Activated T-cell treated with anti-CD3 and anti-CD28 coated beads, Interleukin-2, amount 50 U/mL, for 1 hour (primary cell): Measurements from ENCODE around the gene CNST.
A peak's percentile ranks its signal among the peaks of the same experiment; 100 is the strongest.
"Not testable (repeated sequence)": the region's sequence is repeated elsewhere in the genome, so short reads cannot be mapped to it uniquely, and the experiment has no call there.

Experiments used
- DNase-seq: peaks from one replicate; pipeline ENCODE4 v3.0.0-alpha.2; 2020

Gene CNST

DNA sequence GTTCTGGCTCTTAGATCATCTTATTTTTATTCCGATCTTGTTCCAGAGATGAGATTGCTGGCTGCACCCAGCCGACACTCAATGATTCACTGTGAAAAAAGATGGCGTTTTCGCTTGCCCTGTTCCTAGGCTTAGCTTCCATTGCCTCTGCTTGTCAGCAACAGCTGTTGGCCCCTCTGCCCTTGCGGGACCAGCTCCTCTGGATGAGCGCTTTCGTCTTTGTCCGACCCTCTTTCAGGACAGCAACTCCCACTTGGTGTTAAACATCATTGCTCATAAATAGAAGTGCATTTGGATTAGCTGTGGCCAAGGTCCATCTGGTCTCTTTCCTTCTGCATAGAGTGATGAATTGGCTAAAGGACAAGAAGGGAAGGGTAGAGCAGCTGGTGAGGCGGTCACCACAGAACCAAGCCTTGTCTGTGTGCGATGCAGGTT is 114.5 kb downstream of the CNST start:
- DNase-seq, result no peak

DNA sequence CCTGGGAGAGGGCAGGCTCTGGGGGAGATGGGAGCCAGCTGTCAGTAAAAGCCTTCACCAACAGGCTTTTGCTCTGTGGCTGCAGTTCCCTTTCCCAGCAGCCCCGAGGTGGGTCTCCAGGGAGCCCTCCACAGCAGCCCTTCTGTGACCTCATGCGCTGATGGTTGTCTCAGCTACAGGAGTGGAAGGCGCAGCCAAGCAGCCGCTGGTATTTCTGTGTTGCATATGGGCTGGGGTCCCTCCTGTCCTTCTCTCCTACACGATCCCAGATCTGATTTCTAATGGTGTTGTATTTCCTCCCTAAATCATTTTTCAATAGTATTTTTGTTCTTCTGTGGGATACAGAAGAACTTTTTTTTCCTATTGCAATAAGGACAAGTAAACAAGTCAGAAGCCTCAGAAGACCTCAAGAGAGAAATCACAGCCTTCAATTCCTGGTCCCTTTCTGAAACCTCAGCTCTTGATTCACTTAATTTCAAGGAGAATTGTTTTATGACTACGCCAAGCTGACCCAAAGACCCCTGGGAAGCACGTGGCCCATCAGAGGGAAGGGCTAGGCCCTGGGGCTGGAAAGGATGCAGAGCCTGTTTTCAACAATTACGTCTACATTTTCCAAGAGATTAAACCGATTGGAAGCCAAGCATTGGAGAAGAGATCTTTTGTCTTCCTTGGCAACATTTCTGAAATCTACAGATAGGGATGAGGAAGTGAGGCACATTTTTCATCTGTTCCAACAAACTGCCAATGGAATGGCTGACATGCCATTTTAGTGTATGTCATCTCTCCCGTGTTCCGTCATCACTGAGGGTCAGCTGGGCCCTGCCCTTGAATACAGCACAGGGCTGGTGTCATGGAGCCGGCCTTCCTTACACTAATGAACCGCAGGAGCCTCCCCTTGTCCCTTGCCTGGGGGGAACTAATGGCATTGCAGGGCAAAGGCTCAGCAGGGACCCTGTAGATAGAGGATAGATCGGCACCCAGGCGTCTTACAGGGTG is 115.9 kb downstream of the CNST start:
- no peak for DNase-seq

DNA sequence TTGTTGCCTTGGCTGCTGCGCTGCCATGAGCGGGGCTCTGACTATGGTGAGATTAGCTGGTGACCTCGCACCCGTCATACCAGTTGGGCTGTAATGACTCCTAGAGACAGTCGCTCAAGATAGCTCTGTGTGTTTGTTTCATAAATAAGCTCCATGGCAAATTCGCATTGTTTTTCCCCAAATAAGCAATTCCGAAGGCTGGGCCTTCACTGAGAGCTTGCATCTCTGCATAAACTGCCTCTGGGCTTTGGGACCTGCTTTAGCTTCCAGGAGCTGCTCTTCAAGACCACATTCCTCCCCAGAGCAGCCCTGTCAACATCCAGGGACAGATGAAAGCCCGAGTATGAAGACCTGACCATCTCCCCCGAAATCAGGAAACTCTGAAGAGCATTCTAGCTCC is 117.3 kb downstream of the CNST start:
- no peak for DNase-seq

DNA sequence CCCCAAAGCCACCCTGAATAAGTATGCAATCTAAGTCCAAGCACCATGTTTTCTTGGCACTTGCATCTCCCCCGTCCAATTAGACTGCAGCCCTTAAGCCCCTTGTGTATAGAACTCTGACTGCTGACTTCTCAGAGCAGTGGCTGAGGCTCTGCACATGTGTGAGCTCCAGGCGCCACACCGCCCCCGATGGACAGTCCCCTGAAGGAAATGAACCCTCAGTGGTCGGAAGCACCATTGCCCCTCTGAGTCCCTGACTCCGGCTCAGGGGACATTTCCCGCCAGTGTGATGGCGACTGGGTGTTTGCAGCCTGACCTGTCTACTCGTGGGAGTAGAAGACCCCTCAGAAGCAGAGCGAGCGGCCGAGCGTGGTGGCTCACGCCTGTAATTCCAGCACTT is 120.7 kb downstream of the CNST start:
- DNase-seq, result no peak

DNA sequence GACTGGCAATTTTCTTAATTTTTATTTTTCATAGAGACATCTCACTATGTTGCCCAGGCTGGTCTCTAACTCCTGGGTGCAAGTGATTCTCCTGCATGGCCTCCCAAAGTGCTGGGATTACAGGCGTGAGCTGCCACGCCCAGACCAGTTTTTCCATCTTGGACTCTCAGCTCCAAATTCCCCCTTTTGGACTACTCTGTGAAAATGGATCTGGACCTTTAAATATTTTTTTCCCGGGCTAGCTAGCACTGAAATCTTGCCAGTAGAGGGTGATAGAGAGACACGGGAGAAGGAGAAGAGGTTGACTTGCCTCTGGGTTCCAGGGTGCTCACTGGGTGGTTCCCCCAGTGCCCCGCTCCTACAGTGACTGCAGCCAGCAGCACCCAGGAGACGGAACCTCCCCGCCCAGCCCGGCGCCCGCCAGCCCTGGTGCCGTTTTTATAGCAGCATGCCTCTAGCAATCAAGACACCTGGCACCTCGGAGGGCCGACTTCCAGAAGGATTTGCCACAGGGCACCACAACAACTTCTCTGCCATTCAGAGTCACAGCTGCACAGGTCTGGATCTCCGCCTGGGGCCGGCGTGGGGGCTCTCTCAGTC is 123.3 kb downstream of the CNST start:
- DNase-seq, result peak; percentile 30

DNA sequence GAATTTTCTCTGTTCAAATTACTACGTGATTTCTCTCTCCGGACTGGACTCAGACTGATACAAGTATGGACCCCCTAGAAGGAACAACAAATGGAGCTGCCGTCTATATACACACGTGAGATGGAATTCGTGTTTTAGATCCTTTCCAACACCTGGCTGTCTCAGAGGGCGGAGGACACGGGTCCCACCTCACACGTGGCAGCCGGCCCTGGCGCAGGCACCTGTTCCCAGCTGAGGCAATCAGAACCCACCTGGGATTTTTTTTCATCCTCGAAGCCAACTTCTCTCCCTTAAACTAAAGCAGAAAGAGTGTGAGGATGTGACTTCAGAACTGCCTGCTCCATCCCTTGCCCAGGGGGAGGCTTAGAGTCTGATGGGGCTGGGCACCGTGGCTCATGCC is 123.8 kb downstream of the CNST start:
- DNase-seq, result no peak

DNA sequence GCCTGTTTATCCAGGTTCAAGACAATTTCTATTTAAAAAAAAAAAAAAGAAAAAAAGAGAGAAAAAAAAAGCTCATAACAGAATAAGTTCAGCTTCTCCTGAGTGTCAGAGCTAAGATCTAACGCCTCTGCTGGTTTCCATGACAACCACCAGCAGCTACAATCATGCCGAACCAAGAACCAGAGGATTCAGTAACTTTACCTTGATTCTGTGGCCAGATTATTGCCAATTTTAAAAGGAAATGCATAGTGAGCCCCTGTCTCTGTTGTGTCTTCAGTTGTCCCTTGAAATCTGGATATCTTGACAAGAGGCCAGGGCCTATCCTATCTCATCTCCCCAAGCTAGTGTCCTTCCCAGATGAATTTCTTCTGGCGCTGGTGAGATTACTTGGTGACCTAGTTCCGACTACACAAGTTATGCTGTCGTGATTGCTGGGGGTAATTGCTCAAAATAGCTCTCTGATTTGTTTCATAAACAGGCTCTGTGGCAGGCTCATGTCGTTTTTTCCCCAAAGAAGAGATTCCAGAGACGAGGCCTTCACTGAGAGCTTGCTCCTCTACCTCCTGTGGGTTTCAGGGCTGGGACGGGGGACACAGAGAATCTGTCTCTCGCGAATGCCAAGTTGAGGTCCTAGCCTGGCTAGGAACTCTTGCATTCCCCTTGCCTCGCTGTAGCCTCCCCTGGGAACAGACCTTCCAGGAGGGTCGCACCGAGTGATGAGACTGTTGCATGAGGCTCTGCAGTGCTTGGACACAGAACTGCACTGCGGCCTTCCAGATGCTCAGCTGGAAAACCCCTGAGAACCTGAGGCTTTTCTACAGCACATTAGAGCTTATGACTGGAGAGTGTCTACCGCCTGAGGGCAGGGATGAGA is 125.6 kb downstream of the CNST start:
- DNase-seq, result no peak

DNA sequence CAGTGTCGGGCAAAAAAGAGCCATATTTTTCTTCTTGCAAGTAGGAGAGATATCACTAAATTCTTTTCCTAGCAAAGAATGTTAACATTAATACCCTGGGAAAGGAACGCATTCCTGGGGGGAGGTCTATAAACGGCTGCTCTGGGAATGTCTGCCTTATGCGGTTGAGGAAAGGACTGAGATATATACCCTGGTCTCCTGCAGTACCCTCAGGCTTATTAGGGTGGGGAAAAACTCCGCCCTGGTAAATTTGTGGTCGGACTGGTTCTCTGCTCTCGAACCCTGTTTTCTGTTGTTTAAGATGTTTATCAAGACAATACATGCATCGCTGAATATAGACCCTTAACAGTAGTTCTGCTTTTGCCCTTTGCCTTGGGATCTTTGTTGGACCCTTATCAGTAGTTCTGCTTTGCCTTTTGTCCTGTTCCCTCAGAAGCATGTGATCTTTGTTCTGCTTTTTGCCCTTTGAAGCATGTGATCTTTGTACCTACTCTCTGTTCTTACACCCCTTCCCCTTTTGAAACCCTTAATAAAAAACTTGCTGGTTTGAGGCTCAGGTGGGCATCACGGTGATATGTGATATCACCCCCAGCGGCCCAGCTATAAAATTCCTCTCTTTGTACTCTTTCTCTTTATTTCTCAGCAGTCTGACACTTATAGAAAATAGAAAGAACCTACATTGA is 128.1 kb downstream of the CNST start:
- not testable (repeated sequence) for DNase-seq

DNA sequence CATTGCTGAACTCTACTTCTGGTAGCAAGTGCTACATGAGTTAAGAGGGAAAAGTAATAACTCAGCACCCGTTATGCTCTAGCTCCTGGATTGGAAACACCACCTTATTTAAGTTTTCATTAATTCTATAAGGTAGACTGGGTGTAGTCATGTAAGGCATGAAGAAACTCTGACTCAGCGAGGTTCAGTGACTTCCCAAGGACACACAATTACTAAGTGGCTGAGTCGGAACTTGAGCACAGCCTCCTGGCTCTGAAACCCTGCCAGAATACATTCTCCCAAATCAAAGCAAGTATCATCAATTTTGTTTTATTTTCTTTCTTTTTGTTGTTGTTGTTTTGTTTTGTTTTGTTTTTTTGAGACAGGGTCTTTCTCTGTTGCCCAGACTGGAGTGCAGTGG is 128.9 kb downstream of the CNST start:
- DNase-seq, result no peak

DNA sequence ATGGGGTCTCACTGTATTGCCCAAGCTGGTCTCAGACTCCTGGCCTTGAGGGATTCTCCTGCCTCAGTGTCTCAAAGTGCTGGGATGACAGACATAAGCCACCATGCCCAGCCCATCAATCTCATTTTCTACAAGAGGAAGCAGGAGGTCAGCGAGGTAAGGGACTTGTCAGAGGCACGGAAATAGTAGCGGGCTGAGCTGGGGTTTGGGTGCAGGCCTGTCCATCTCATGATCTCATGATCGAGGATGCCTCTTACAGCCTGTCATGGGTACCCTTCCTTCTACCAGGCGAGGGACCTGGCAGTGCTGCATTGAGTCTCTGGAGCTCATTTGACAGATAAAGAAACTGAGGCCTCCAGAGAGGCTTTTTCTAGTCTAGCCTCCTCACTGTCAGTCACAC is 129.4 kb downstream of the CNST start:
- no peak for DNase-seq

DNA sequence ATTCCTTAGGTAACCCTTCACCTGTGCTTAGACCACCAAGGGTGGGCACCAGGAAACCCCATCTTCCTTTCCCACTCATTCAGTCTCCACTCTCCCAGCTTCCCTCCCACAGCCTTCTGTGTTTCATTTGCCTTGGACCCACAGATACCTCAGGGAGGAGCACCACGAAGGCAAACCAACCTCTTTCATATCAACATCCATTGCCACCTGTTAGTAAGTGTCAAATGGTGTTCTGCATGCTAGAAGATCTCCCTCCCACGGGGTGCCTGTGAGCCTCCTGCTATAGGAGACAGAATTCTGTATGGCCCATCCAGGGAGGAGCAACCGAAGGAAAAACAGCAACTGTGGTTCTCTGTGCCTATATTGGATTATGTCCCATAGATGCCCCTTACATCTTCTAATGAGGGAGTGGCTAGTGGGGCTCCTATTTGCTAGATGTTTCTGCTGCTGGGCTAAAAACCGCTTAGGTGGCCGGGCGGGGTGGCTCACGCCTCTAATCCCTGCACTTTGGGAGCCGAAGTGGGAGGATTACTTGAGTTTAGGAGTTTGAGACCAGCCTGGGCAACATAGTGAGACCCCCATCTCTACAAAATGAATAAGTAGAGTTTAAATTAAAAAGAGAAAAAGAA is 132.3 kb downstream of the CNST start:
- no peak for DNase-seq

DNA sequence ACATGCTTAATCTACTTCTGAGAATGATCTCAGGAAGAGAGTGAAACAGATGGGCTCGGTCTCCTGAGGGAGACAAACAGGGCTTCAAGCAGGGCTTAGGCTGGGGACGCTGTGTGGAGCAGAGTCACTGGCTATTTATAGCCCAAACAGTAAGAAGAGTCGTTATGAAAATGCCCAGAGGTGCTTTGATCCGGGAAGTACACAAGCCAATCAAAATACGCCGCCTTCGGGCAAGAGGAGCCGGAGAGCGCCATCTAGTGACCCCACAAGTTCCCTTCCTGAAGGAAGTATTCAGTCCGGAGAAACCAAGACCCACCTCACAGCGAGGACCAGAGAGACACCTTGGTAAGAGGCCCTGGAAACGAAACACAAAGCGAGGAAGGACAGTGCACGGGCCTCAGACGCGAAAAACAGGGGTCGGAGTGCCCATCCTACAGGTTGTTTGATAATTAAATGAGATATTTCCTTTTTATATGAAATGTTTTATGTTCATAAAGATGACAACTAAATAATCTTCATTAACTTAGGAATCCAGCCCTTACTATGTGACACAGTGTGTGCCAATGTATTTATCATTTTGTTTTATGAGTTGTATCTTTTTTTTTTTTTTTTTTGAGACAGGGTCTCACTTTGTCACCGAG is 133.0 kb downstream of the CNST start:
- peak; percentile 69 for DNase-seq

DNA sequence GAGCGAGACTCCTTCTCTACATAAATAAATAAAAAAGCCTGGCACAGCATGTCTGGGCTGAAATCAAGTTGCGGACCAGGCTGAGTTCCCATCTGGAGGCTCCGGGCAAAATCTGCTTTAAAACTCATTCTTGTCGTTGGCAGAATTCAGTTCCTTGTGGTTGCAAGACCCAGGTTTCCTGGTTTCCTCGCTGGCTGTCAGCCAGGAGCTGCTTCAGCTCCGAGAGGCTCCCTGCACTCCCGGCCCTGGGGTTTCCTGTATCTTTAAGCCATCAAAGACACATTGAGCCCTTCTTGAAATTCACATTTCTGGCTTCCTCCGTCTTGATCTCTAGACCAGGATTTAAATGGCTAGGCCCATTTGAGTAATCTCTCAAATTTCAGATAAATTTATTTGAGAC is 137.3 kb downstream of the CNST start:
- no peak for DNase-seq

DNA sequence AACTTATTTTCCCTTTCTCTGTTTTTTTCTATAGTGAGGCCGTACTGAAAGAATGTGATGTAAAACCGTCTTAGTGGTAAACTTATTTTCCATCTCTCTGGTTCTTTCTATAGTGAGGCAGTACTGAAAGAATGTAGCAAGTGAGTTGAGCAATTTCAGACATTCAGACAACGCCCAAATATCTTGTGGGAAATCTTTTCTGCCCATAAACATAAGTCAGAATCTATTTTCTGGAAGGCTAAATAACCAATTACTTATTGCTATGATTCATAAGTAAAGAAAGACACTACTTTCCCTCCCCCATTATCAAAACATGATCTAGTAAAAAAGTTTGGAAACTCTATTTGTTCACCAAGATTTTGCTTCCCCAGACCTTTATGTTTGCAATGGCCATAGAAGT is 139.1 kb downstream of the CNST start:
- no peak for DNase-seq

DNA sequence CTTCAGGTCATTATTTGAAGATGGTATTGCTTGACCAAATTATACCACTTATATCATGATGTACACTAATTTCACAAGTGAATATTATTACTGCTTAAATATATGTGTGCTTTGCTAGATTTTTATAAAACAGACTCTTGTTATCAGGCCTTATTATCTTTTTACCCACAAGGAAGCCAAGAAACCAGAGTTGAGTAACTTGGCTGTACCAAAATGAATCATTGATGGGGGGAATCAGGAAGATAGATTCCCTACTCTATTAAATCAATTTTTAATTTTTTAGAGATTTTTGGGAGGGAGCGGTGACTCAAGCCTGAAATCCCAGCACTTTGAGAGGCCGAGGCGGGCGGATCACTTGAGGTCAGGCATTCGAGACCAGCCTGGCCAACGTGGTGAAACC is 141.9 kb downstream of the CNST start:
- no peak for DNase-seq

DNA sequence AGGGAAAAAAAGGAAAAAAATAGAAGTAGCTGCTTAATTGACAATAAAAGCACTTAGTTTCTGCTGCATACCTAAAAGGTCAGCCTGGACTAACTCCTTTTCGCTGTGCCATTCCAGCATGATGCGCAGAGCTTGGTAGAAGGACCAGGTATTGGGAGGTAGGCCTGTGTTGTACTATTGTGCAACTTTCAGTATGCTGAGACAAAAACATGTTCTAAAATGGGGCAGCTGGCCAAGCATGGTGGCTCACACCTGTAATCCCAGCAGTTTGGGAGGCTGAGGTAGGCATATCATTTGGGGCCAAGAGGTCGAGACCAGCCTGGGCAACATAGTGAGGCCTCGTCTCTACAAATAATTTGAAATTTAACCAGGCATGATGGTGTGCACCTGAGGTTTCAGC is 142.9 kb downstream of the CNST start:
- DNase-seq, result no peak

DNA sequence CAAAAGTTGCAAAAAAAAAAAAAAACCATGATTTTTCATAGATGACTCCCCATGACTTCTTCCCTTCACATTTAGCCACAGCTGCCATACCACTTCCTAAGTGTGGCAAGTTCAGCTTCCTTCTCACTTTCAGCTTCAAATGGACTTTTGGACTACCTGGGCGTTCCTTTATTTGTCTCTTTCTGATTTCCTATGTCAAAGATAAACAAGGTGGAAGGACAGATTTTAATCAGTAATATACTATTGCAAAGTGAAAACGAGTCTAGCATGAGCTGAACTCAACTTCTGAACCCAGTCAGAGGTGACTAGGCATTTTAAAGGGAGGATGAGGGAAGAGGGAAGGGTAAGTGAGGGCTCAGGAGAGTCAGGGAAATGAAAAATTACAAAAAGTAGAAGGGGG is 143.6 kb downstream of the CNST start:
- no peak for DNase-seq

DNA sequence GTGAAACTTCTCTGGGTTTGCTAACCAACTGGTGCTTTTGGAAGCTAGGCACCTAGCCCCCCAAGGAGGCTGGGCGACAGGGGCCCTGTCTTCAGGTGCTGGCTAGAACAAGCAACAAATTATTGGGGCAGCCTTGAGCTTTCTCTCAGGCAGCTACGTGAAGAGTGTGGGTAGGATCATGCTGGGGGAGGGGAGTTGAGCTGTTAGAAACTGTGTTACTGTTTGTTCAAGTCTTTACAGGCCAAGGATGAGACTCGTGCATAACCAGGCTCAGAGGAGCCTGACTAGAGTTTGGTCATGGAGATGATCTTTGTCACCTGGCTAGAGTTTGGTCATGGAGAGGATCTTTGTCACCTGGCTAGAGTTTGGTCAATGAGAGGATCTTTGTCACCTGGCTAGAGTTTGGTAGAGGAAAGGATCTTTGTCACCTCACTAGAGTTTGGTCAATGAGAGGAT is 145.3 kb downstream of the CNST start:
- no peak for DNase-seq

DNA sequence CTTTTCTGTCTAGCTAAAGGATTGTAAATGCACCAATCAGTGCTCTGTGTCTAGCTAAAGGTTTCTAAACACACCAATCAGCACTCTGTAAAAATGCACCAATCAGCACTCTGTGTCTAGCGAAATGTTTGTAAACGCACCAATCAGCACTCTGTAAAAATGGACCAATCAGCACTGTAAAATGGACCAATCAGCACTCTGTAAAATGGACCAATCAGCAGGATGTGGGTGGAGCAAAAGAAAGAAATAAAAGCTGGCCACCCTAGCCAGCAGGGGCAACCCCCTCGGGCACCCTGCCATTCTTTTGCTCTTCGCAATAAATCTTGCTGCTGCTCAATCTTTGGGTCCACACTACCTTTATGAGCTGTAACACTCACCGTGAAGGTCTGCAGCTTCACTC is 146.2 kb downstream of the CNST start:
- not testable (repeated sequence) for DNase-seq
